ENCODE data around the gene PHF10. TPM values are rescaled to one million over a fixed set of nuclear protein-coding genes. Genes with fewer than 3 reads are reported as not detected.

The PHF10 gene
- total RNA-seq, 4 donors from 2014 or later, result 32.7 to 42.8 (median 37.0) TPM

DNA sequence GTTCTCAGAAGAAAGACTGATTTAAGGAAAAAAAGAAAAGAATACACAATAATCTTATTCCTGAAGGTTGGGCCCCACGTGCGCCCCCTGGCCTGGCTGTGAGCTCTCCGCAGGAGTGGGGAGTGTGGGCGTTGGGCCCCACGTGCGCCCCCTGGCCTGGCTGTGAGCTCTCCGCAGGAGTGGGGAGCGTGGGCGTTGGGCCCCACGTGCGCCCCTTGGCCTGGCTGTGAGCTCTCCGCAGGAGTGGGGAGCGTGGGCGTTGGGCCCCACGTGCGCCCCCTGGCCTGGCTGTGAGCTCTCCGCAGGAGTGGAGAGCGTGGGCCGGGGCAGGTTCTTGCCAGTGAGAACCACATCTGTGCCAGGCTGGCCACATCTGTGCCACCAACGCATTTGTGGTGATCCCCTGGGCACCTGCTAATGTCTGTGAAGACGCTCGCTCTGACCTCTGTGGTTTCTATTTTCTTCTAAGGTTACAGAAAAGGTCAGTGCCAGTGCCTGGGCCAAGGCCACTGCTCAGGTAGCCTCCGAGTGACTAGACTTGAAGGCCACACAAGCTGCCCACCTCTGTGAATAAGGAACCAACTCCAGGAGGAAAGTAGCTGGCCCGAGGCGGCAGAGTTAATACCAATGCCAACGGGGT, 63.4 kb downstream of the PHF10 start:
- no peak for DNase-seq (ENCODE audit: low spot score in 2 of 2)
- intact Hi-C loops (cut with DNase I; ENCODE audit: low total_unique reads), result no loop called here
- TF ChIP-seq CTCF (IDR thresholded peaks at IDR 0.05) (no peak), POLR2A (IDR thresholded peaks at IDR 0.05) (no peak)
- H3K4me3 ChIP-seq (ENCODE audit: low read depth, poor library complexity, severe bottlenecking), result no peak overlapping the region
- 89 to 93% methylated on average over 11 to 18 of the region's 26 CpGs for WGBS, 2 donors

GRCh38 chr6:169659820-169660610, 64.3 kb downstream of the PHF10 start:
- intact Hi-C loops (cut with DNase I; ENCODE audit: low total_unique reads), result no loop called here
- no peak for TF ChIP-seq CTCF (IDR thresholded peaks at IDR 0.05)
- TF ChIP-seq POLR2A (IDR thresholded peaks at IDR 0.05), result no peak
- 91% methylated on average over 25 to 26 of the region's 26 CpGs for WGBS, 2 donors
- no peak for DNase-seq (ENCODE audit: low spot score in 2 of 2)
- H3K4me3 ChIP-seq (ENCODE audit: low read depth, poor library complexity, severe bottlenecking), result no peak overlapping the region

GRCh38 chr6:169657284-169657610, 67.1 kb downstream of the PHF10 start:
- intact Hi-C loops (cut with DNase I; ENCODE audit: low total_unique reads), result no loop called here
- TF ChIP-seq CTCF (IDR thresholded peaks at IDR 0.05) (no peak), POLR2A (IDR thresholded peaks at IDR 0.05) (no peak)
- H3K4me3 ChIP-seq (ENCODE audit: low read depth, poor library complexity, severe bottlenecking), result no peak overlapping the region
- DNase-seq (ENCODE audit: low spot score in 2 of 2), result no peak
- WGBS, 2 donors, result 84 to 86% methylated on average over 13 of the region's 13 CpGs

- WGBS, 2 donors, result 92 to 96% methylated on average over 23 of the region's 23 CpGs
- no peak for TF ChIP-seq CTCF (IDR thresholded peaks at IDR 0.05)
- TF ChIP-seq POLR2A (IDR thresholded peaks at IDR 0.05), result no peak
- no peak overlapping the region for H3K4me3 ChIP-seq (ENCODE audit: low read depth, poor library complexity, severe bottlenecking)
- DNase-seq (ENCODE audit: low spot score in 2 of 2), result no peak
- intact Hi-C loops (cut with DNase I; ENCODE audit: low total_unique reads), result no loop called here
These were observed 67.6 kb downstream of the PHF10 start for GRCh38 chr6:169656546-169657283.

GRCh38 chr6:169654598-169655391, 69.5 kb downstream of the PHF10 start:
- H3K4me3 ChIP-seq (ENCODE audit: low read depth, poor library complexity, severe bottlenecking), result peak overlapping the region; percentile 29
- TF ChIP-seq CTCF (IDR thresholded peaks at IDR 0.05) (no peak), POLR2A (IDR thresholded peaks at IDR 0.05) (no peak)
- peak; percentile 68 to 94 for DNase-seq (ENCODE audit: low spot score in 2 of 2)
- intact Hi-C loops (cut with DNase I; ENCODE audit: low total_unique reads), result no loop called here
- 60 to 66% methylated on average over 42 to 46 of the region's 46 CpGs for WGBS, 2 donors

All from lower leg skin (tissue), 4 donors.